Adipocyte (in vitro differentiated cells): ENCODE data around the gene KCTD6.

Source experiments
- DNase-seq: peaks from one replicate; pipeline ENCODE4 v3.0.0-alpha.2; 2015; ENCODE audit warnings: low read depth
- H3K27me3 ChIP-seq: replicated peaks from 2 replicates; pipeline ENCODE4 v1.7.0; 2013; ENCODE audit warnings: mild to moderate bottlenecking, low read length, moderate library complexity; ENCODE audit not compliant: control insufficient read depth, insufficient read depth
- H3K36me3 ChIP-seq: 2 replicates; pipeline ENCODE4 v1.7.0; 2013; ENCODE audit warnings: low read length, mild to moderate bottlenecking, moderate library complexity; ENCODE audit not compliant: control insufficient read depth, insufficient read depth, severe bottlenecking
- H3K4me1 ChIP-seq: 2 replicates; pipeline ENCODE4 v1.7.0; 2013; ENCODE audit warnings: mild to moderate bottlenecking, low read length, moderate library complexity; ENCODE audit not compliant: control insufficient read depth, insufficient read depth
- H3K4me3 ChIP-seq: 2 replicates; pipeline ENCODE4 v1.7.0; 2013; ENCODE audit warnings: mild to moderate bottlenecking, low read length, moderate library complexity
- H3K9ac ChIP-seq: 2 replicates; pipeline ENCODE4 v1.7.0; 2013; ENCODE audit warnings: mild to moderate bottlenecking, low read length, moderate library complexity
- H3K9me3 ChIP-seq: 2 replicates; pipeline ENCODE4 v1.7.0; 2013; ENCODE audit warnings: mild to moderate bottlenecking, low read length, moderate library complexity; ENCODE audit not compliant: control insufficient read depth

Gene KCTD6

DNA sequence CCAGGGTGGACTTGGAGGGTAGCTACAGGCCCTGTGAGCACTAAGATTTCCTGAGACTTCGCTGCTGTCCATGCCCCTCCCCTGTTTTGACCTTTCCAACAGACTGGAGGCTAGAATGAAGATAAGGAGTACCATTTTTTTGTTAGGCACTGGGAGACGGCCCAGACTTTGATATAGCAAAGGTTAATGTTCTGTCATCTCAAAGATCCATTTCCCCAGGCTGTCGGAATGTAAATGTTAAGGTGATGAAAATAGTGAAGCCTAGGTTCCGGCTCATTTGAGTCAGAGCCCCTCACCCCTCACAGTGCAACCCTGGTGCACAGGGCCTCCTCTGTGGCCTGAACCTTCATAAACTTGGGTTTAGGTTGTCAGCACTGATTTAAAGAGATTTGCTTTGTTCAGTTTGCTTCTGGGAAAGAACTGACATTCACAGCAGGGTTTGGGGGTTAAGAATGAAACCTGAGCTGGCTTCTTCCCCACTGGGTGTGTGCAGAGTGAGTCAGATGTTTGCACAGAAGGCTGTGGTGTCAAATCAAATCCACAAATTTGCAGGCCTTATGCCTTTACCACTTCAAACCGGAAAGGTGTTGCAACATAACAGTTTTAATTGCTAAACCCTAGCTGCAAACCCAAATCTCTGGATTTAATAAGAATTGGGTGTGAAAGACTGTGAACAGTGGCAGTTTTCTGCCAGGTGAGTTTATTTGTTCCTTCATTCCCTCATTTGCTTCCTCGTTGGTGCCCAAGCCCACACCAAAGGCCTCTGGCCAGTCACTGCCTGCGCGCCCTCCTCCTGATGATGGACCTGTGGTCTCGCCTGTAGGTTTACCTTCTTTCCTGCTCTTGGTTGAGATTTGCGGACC is 20.6 kb upstream of the KCTD6 start:
- Histone ChIP-seq H3K36me3 (no peaks in the 10 kb centered on the region), H3K9me3 (no peaks in the 10 kb centered on the region), H3K4me1 (peaks cover 20% of the 10 kb centered on the region), H3K9ac (no peak overlapping the region), H3K4me3 (no peak overlapping the region), H3K27me3 (no peaks in the 10 kb centered on the region)
- peak; percentile 82 for DNase-seq

DNA sequence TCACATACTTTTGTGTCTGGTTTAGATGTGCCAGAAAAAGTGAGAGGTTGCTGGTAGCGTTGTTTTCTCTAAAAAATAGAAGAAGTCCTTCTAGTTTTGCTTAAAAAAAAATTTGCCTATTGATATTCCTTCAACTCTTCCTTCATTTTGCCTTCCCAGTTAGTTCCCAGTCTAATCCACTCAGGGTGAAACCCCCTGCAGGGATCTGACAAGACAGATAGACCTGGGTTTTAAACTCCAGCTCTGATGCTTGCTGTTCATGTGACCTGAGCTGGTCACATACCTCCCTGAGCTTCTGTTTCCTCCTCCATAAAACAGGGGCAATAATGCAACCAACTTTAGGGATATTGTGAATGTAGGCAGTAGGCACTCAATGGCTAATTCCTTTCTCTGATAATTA is 18.6 kb upstream of the KCTD6 start:
- Histone ChIP-seq H3K9me3 (no peaks in the 10 kb centered on the region), H3K4me3 (no peak overlapping the region), H3K9ac (no peak overlapping the region), H3K27me3 (no peaks in the 10 kb centered on the region), H3K36me3 (no peaks in the 10 kb centered on the region), H3K4me1 (peaks cover 20% of the 10 kb centered on the region)
- no peak for DNase-seq

DNA sequence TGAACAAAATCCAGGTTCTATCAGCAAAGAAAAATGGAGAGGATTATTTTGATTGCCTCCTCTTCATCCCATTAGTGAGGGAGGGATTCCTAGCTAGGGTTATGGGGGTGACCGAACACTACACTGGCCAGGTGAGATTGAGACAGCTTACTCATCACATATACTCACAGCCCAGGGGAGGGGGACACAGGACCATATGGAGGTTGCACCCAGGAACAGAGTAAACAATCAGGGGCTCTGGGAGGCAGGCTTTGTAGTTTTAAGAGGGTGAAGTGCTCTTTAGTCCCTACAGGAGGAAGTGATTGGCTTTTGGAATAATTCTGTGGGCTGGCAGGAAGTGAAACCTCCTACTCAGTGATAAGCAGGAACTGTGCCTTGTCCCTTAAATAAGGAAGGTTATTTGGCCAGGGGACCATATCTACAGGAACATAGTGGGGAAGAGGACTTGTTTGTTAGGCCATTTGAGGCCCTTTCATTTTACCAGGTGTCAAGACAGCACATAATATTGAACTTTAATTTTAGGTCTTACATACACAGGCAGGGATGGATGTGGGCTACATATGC is 17.5 kb upstream of the KCTD6 start:
- Histone ChIP-seq H3K4me1 (peaks cover 20% of the 10 kb centered on the region), H3K4me3 (no peak overlapping the region), H3K36me3 (no peaks in the 10 kb centered on the region), H3K27me3 (no peaks in the 10 kb centered on the region), H3K9ac (no peak overlapping the region), H3K9me3 (peaks cover 5% of the 10 kb centered on the region)
- no peak for DNase-seq

DNA sequence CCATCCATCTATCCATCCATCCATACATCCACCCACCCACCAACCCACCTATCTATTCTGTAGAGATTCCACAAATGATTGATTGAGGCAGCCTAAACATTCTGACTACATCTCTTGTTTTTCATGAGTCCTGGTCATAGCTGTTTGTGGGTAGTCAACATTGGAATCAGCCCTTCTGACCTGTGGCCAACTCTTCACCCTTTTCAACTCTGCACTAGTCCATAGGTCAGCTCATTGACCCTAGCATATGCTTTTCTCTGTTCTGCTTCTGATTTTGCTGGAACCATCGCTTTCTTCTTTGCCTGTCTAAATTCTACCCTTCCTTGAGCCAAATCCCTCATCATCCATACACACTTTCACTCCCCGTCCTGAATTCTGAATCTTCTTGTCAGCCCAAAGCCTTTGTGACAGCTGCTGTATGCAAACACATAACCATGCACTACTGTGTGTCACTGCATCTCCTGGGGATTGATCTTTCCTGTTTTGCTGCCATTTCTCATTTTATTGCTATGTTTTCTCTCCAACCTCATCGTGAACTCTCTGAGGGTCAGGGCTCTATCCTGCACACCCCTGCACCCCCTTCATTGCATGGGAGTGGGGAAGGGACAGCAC is 16.8 kb upstream of the KCTD6 start:
- H3K9ac ChIP-seq: no peak overlapping the region
- H3K4me1 ChIP-seq: peaks cover 20% of the 10 kb centered on the region
- peaks cover 8% of the 10 kb centered on the region for H3K9me3 ChIP-seq
- no peaks in the 10 kb centered on the region for H3K27me3 ChIP-seq
- DNase-seq: no peak
- H3K36me3 ChIP-seq: no peaks in the 10 kb centered on the region
- H3K4me3 ChIP-seq: no peak overlapping the region

DNA sequence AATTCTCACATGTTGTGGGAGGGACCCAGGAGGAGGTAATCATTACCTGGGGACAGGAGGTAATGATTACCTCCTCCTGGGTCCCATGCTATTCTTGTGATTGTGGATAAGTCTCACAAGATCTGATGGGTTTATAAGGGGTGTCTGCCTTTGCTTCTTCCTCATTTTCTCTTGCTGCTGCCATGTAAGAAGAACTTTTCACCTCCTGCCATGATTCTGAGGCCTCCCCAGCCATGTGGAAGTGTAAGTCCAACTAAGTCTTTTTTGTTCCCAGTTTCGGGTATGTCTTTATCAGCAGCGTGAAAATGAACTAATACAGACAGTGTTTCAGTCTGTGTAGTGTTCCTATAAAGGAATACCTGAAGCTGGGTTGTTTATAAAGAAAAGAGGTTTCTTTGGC is 13.1 kb upstream of the KCTD6 start:
- H3K36me3 ChIP-seq: no peaks in the 10 kb centered on the region
- no peak for DNase-seq
- no peak overlapping the region for H3K4me3 ChIP-seq
- no peaks in the 10 kb centered on the region for H3K27me3 ChIP-seq
- H3K4me1 ChIP-seq: peaks cover 8% of the 10 kb centered on the region
- peaks cover 8% of the 10 kb centered on the region for H3K9me3 ChIP-seq
- no peak overlapping the region for H3K9ac ChIP-seq

DNA sequence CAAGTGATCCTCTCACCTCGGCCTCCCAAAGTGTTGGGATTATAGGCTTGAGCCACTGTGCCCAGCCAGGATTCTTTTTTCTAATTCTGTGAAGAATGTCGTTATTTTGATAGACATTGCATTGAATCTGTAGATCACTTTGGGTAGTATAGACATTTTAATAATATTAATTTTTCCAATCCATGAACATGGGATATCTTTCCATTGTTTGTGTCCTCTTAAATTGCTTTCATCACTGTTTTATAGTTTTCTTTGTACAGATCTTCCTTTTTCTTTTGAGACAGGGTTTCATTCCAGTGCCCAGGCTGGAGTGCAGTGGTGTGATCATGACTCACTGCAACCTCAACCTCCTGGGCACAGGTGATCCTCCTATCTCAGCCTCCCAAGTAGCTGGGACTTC is 11.6 kb upstream of the KCTD6 start:
- Histone ChIP-seq H3K36me3 (no peaks in the 10 kb centered on the region), H3K9ac (no peak overlapping the region), H3K4me3 (no peak overlapping the region), H3K9me3 (peaks cover 8% of the 10 kb centered on the region), H3K27me3 (no peaks in the 10 kb centered on the region), H3K4me1 (peaks cover 2% of the 10 kb centered on the region)
- no peak for DNase-seq

DNA sequence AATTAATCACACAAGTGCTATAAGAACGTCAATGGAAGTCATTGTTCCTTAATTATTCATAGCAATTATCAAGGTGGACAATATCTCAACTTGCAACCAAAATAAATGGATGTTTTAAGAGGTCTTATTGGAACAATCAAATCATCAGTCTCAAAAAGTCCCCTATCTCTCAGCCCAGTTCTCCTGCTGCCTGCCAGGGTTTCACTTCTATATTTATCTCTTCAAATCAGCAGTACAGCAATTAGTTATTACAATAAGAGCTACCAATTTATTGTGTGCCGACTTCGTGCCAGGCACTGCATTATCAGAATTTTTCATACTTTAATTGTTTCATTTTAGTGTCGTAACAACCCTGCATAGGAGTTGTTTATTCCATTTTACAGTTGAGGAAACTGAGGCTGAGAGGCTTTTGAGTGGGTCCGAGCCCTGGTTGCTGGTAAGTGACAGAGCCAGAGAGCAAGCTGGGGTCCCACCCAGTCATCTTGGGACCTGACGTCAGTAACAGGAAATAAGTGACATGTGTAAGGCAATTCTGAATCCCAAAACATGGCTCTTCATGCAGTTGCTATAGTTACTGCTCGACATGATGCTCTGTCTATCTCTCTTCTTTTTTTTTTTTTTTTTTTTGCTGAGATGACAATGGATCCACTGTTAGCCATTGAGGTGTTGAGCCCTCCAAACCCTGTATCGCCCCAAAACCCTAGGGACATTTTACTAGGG is 8.8 kb upstream of the KCTD6 start:
- Histone ChIP-seq H3K4me3 (no peak overlapping the region), H3K4me1 (peaks cover 13% of the 10 kb centered on the region), H3K9me3 (peaks cover 8% of the 10 kb centered on the region), H3K36me3 (no peaks in the 10 kb centered on the region), H3K9ac (no peak overlapping the region), H3K27me3 (no peaks in the 10 kb centered on the region)
- DNase-seq: no peak

DNA sequence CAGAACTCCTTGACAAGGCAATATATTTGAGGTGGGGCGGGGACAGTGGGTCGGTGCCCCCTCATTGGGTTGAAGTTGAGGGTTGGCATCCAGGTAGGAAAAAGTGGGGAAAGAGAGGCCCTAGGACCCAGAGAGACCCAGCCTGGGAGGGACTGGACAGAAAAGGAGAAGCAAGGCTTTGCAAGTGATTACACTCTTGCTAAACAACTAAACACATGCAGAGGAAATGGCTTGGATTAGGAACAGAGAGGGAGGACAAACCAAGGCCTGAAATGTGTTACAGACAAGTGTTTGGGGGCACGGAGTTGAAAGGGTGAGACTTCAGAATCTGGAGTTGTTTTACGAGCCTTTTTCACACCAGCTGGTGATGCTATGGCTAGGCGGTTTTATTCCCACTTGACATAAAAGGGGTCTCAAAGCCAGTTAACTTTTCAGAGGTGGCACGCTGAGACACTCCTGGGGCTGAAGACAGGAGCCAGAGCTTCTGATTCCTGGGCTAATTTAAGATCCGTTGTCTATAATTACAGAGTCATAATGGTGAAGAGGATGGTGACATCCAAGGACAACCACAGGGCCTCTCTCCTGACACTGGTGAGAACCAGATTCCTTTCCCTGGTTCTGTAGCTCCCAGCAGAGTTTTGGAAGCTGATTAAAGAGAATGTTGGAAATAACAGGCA is 7.7 kb upstream of the KCTD6 start:
- Histone ChIP-seq H3K27me3 (no peaks in the 10 kb centered on the region), H3K9ac (no peak overlapping the region), H3K9me3 (peaks cover 5% of the 10 kb centered on the region), H3K4me3 (no peak overlapping the region), H3K36me3 (no peaks in the 10 kb centered on the region), H3K4me1 (peaks cover 13% of the 10 kb centered on the region)
- DNase-seq: no peak

DNA sequence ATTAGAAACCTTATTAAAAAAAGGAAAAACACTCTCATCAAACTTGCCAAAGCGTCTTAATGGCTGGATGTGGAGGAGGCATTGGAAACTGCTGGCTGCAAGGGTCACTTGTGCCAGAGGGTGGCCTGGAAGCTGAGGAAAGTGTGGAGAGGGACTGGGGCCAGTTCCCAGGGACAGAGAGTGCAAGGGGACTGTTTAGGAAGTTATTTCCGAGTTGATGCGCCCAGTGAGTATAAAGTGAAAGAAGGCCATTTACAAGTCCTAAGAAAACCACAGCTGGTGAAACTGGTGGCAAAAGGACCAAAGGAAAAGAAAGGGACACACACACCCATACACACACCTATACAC is 7.2 kb upstream of the KCTD6 start:
- H3K4me3 ChIP-seq: no peak overlapping the region
- H3K4me1 ChIP-seq: peaks cover 13% of the 10 kb centered on the region
- DNase-seq: no peak
- H3K9ac ChIP-seq: no peak overlapping the region
- peaks cover under 1% of the 10 kb centered on the region for H3K9me3 ChIP-seq
- H3K36me3 ChIP-seq: no peaks in the 10 kb centered on the region
- H3K27me3 ChIP-seq: no peaks in the 10 kb centered on the region

DNA sequence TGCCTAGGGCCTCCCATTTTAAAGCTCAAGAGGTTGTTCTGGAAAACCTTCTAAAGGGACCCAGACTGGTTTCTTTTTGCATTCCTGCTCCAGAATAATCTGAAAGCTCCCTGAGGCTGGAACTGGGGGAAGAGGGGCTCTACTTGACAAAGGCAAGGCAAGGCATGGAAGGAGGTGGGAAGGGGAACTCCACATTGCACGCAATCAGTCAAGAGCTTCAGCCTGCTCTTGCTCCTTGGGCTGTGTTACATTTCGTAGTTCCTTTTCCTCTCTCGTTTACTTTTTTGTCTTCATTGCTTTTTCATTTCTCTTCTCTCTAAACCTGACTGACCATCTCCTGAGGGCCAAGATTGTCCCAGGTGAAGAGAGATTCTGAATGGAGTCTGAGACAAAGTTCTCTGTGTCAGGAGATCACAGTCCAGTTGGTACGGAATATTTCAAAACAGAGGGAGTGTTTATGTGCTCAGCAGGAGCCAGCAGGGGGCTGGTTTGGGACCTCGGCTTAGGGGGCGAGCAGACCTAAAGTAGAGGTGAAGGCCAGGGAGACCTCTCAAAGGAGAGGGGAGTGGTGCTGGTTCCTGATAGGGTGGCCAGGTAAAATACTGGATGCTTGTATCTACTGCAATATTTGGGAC is 6.0 kb upstream of the KCTD6 start:
- Histone ChIP-seq H3K27me3 (no peaks in the 10 kb centered on the region), H3K4me1 (peaks cover 14% of the 10 kb centered on the region), H3K4me3 (no peak overlapping the region), H3K9ac (no peak overlapping the region), H3K36me3 (no peaks in the 10 kb centered on the region), H3K9me3 (no peaks in the 10 kb centered on the region)
- DNase-seq: no peak
